Stimulated activated memory B cell treated with anti-CD40 and anti-IgM and Interleukin-4, amounts not matched to agents 10 μg/mL and 1 μg/mL and 100 μg/mL, for 72 hours (primary cell): ENCODE data around the gene ASB2.

Source experiments
- ATAC-seq: fragments of 150-1000 bp; cut with Tn5 transposase; 2 replicates; pipeline ENCODE4 v1.10.0; 2021
- H3K27ac Mint-ChIP-seq: one replicate; pipeline ENCODE4 v1.8.0; 2022; ENCODE audit warnings: mild to moderate bottlenecking, mixed read lengths
- H3K27me3 Mint-ChIP-seq: one replicate; pipeline ENCODE4 v1.8.0; 2022; ENCODE audit warnings: mixed read lengths
- H3K36me3 Mint-ChIP-seq: one replicate; pipeline ENCODE4 v1.8.0; 2022; ENCODE audit warnings: mixed read lengths
- H3K4me1 Mint-ChIP-seq: one replicate; pipeline ENCODE4 v1.8.0; 2022; ENCODE audit warnings: mixed read lengths
- H3K4me3 Mint-ChIP-seq: one replicate; pipeline ENCODE4 v1.8.0; 2022; ENCODE audit warnings: mild to moderate bottlenecking, moderate library complexity, mixed read lengths
- H3K9me3 Mint-ChIP-seq: one replicate; pipeline ENCODE4 v1.8.0; 2022; ENCODE audit warnings: mixed read lengths

ASB2 gene

GRCh38 chr14:93943052-93943451, 33.3 kb downstream of the ASB2 start:
- no peaks in the 10 kb centered on the region for H3K9me3 Mint-ChIP-seq
- H3K27me3 Mint-ChIP-seq = no peaks in the 10 kb centered on the region
- H3K4me1 Mint-ChIP-seq = peaks cover 20% of the 10 kb centered on the region
- peaks cover 20% of the 10 kb centered on the region for H3K36me3 Mint-ChIP-seq
- no peak overlapping the region for H3K27ac Mint-ChIP-seq
- ATAC-seq = no peak
- H3K4me3 Mint-ChIP-seq = no peak overlapping the region

- no peak for ATAC-seq
- peaks cover 17% of the 10 kb centered on the region for H3K4me1 Mint-ChIP-seq
- peaks cover 14% of the 10 kb centered on the region for H3K36me3 Mint-ChIP-seq
- H3K27ac Mint-ChIP-seq = peak overlapping the region; percentile 54
- no peaks in the 10 kb centered on the region for H3K27me3 Mint-ChIP-seq
- H3K4me3 Mint-ChIP-seq = no peak overlapping the region
- H3K9me3 Mint-ChIP-seq = no peaks in the 10 kb centered on the region
Measured at GRCh38 chr14:93941293-93941910, 35.0 kb downstream of the ASB2 start.

GRCh38 chr14:93940437-93940836, 35.9 kb downstream of the ASB2 start:
- no peaks in the 10 kb centered on the region for H3K9me3 Mint-ChIP-seq
- no peaks in the 10 kb centered on the region for H3K27me3 Mint-ChIP-seq
- H3K4me1 Mint-ChIP-seq = peaks cover 13% of the 10 kb centered on the region
- peak overlapping the region; percentile 54 for H3K27ac Mint-ChIP-seq
- peaks cover 14% of the 10 kb centered on the region for H3K36me3 Mint-ChIP-seq
- ATAC-seq = no peak
- H3K4me3 Mint-ChIP-seq = no peak overlapping the region

GRCh38 chr14:93939304-93940229, 36.8 kb downstream of the ASB2 start:
- peak; percentile 96 for ATAC-seq
- Mint-ChIP-seq H3K36me3 (peaks cover 14% of the 10 kb centered on the region), H3K4me1 (peaks cover 19% of the 10 kb centered on the region), H3K9me3 (no peaks in the 10 kb centered on the region), H3K27ac (peak overlapping the region; percentile 54), H3K4me3 (peak overlapping the region; percentile 64), H3K27me3 (no peaks in the 10 kb centered on the region)

GRCh38 chr14:93938751-93939303, 37.5 kb downstream of the ASB2 start:
- Mint-ChIP-seq H3K27me3 (no peaks in the 10 kb centered on the region), H3K9me3 (no peaks in the 10 kb centered on the region), H3K27ac (no peak overlapping the region), H3K4me1 (peaks cover 19% of the 10 kb centered on the region), H3K4me3 (peak overlapping the region; percentile 26), H3K36me3 (peaks cover 16% of the 10 kb centered on the region)
- no peak for ATAC-seq

GRCh38 chr14:93937519-93937918, 38.9 kb downstream of the ASB2 start:
- Mint-ChIP-seq H3K9me3 (no peaks in the 10 kb centered on the region), H3K4me3 (no peak overlapping the region), H3K36me3 (peaks cover 13% of the 10 kb centered on the region), H3K27me3 (no peaks in the 10 kb centered on the region), H3K4me1 (peaks cover 19% of the 10 kb centered on the region), H3K27ac (no peak overlapping the region)
- no peak for ATAC-seq

- ATAC-seq = no peak
- Mint-ChIP-seq H3K4me1 (peaks cover 19% of the 10 kb centered on the region), H3K27me3 (no peaks in the 10 kb centered on the region), H3K27ac (no peak overlapping the region), H3K36me3 (peaks cover 13% of the 10 kb centered on the region), H3K9me3 (no peaks in the 10 kb centered on the region), H3K4me3 (no peak overlapping the region)
Measured at GRCh38 chr14:93936926-93937325, 39.4 kb downstream of the ASB2 start.

- Mint-ChIP-seq H3K4me1 (peaks cover 19% of the 10 kb centered on the region), H3K27me3 (no peaks in the 10 kb centered on the region), H3K4me3 (no peak overlapping the region), H3K36me3 (peaks cover 13% of the 10 kb centered on the region), H3K27ac (no peak overlapping the region), H3K9me3 (no peaks in the 10 kb centered on the region)
- peak; percentile 40 for ATAC-seq
Measured at GRCh38 chr14:93936245-93936644, 40.1 kb downstream of the ASB2 start.

- Mint-ChIP-seq H3K36me3 (peaks cover 6% of the 10 kb centered on the region), H3K9me3 (no peaks in the 10 kb centered on the region), H3K27ac (no peak overlapping the region), H3K4me1 (peaks cover 12% of the 10 kb centered on the region), H3K4me3 (no peak overlapping the region), H3K27me3 (no peaks in the 10 kb centered on the region)
- ATAC-seq = no peak
Measured at GRCh38 chr14:93935213-93935612, 41.2 kb downstream of the ASB2 start.

GRCh38 chr14:93932642-93933041, 43.7 kb downstream of the ASB2 start:
- H3K4me3 Mint-ChIP-seq = no peak overlapping the region
- peaks cover 6% of the 10 kb centered on the region for H3K36me3 Mint-ChIP-seq
- no peaks in the 10 kb centered on the region for H3K9me3 Mint-ChIP-seq
- H3K27me3 Mint-ChIP-seq = peaks cover 9% of the 10 kb centered on the region
- no peak for ATAC-seq
- H3K4me1 Mint-ChIP-seq = peaks cover 6% of the 10 kb centered on the region
- no peak overlapping the region for H3K27ac Mint-ChIP-seq

- Mint-ChIP-seq H3K4me3 (no peak overlapping the region), H3K27ac (no peak overlapping the region), H3K4me1 (peaks cover 6% of the 10 kb centered on the region)
Measured at GRCh38 chr14:93930989-93931307, 45.4 kb downstream of the ASB2 start.

GRCh38 chr14:93930296-93930988, 45.9 kb downstream of the ASB2 start:
- no peak for ATAC-seq
- H3K4me3 Mint-ChIP-seq = no peak overlapping the region

More at GRCh38 chr14:93930989-93931307, 45.4 kb downstream of the ASB2 start:
- peaks cover 9% of the 10 kb centered on the region for H3K27me3 Mint-ChIP-seq
- peaks cover 6% of the 10 kb centered on the region for H3K36me3 Mint-ChIP-seq
- ATAC-seq = no peak
- no peaks in the 10 kb centered on the region for H3K9me3 Mint-ChIP-seq

GRCh38 chr14:93929657-93930056, 46.7 kb downstream of the ASB2 start:
- Mint-ChIP-seq H3K4me3 (no peak overlapping the region), H3K4me1 (no peaks in the 10 kb centered on the region), H3K27ac (no peak overlapping the region), H3K9me3 (no peaks in the 10 kb centered on the region), H3K36me3 (peaks cover 6% of the 10 kb centered on the region), H3K27me3 (peaks cover 9% of the 10 kb centered on the region)
- no peak for ATAC-seq

More at GRCh38 chr14:93930296-93930988, 45.9 kb downstream of the ASB2 start:
- H3K27ac Mint-ChIP-seq = no peak overlapping the region
- H3K4me1 Mint-ChIP-seq = peaks cover 6% of the 10 kb centered on the region
- H3K36me3 Mint-ChIP-seq = peaks cover 6% of the 10 kb centered on the region
- peaks cover 9% of the 10 kb centered on the region for H3K27me3 Mint-ChIP-seq
- no peaks in the 10 kb centered on the region for H3K9me3 Mint-ChIP-seq

GRCh38 chr14:93929048-93929535, 47.3 kb downstream of the ASB2 start:
- H3K4me3 Mint-ChIP-seq = no peak overlapping the region
- H3K27me3 Mint-ChIP-seq = peaks cover 9% of the 10 kb centered on the region
- H3K36me3 Mint-ChIP-seq = peaks cover 2% of the 10 kb centered on the region
- ATAC-seq = no peak
- H3K9me3 Mint-ChIP-seq = no peaks in the 10 kb centered on the region
- H3K4me1 Mint-ChIP-seq = no peaks in the 10 kb centered on the region
- H3K27ac Mint-ChIP-seq = no peak overlapping the region
